ENCODE measurements around the gene GPR68. TPM values are rescaled to one million over a fixed set of nuclear protein-coding genes. Genes with fewer than 3 reads are reported as not detected.
"Not testable (repeated sequence)": the region's sequence is repeated elsewhere in the genome, so short reads cannot be mapped to it uniquely, and the experiment has no call there.

Gene GPR68
- total RNA-seq, 2 experiments from 2014 or later: 0.13 to 0.84 TPM

DNA sequence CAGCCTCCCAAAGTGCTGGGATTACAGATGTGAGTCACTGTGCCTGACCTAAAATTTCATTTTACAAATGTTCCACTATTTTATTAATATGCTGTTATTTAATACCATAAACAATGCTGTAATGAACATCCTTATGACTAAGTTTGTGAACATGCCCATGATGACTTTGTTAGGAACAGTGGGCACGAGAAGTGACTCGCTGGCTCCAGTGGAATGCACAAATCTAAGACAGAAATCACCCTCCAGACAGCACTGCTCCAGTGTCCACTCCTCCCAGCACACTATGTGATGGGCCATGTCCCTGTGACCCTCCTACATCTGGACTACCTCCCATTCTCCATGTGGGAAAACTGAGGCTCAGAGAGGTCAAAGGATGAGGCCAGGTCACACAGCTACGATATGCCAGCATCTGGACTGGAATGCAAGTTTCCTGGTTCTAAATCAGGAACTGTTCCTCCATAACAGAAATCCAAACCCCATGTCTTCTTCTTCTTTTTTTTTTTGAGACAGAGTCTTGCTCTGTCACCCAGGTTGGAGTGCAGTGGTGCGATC, 57.9 kb downstream of the GPR68 start:
- ChIA-PET CTCF (ENCODE audit: unreplicated experiment) (no interaction called here), POLR2A (no interaction called here)
- Histone ChIP-seq H3K79me2 (ENCODE audit: insufficient read depth, low read depth, low read length) (no peaks in the 10 kb centered on the region), H3K27ac (ENCODE audit: low read depth, low read length, poor library complexity, severe bottlenecking) (no peak overlapping the region), H3K36me3 (ENCODE audit: insufficient read depth, low read length) (peaks cover 59% of the 10 kb centered on the region), H3K9me3 (ENCODE audit: low read length) (no peaks in the 10 kb centered on the region), H2AFZ (ENCODE audit: low read length) (no peak overlapping the region), H3K9me2 (ENCODE audit: insufficient read depth, low read length) (no peaks in the 10 kb centered on the region), H3K4me1 (ENCODE audit: insufficient read depth, low read length, poor library complexity, severe bottlenecking) (no peaks in the 10 kb centered on the region), H4K20me1 (ENCODE audit: insufficient read depth, low read length) (no peaks in the 10 kb centered on the region), H3K4me2 (ENCODE audit: low read length) (no peak overlapping the region), H3K4me3 (ENCODE audit: low read depth, low read length, poor library complexity, severe bottlenecking) (no peak overlapping the region)
- no TSS peak for BruUV-seq (replicated peaks)
- no peak for TF ChIP-seq EZH2phosphoT487 (IDR thresholded peaks at IDR 0.05; ENCODE audit: borderline replicate concordance, low read depth, low read length)
- TF ChIP-seq, protein P1, sequence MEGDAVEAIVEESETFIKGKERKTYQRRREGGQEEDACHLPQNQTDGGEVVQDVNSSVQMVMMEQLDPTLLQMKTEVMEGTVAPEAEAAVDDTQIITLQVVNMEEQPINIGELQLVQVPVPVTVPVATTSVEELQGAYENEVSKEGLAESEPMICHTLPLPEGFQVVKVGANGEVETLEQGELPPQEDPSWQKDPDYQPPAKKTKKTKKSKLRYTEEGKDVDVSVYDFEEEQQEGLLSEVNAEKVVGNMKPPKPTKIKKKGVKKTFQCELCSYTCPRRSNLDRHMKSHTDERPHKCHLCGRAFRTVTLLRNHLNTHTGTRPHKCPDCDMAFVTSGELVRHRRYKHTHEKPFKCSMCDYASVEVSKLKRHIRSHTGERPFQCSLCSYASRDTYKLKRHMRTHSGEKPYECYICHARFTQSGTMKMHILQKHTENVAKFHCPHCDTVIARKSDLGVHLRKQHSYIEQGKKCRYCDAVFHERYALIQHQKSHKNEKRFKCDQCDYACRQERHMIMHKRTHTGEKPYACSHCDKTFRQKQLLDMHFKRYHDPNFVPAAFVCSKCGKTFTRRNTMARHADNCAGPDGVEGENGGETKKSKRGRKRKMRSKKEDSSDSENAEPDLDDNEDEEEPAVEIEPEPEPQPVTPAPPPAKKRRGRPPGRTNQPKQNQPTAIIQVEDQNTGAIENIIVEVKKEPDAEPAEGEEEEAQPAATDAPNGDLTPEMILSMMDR (conservative IDR thresholded peaks at IDR 0.05; ENCODE audit: low read length): no peak
- intact Hi-C loops (cut with micrococcal nuclease; ENCODE audit: unreplicated experiment): no loop called here
- no peak for DNase-seq (ENCODE audit: low spot score)

DNA sequence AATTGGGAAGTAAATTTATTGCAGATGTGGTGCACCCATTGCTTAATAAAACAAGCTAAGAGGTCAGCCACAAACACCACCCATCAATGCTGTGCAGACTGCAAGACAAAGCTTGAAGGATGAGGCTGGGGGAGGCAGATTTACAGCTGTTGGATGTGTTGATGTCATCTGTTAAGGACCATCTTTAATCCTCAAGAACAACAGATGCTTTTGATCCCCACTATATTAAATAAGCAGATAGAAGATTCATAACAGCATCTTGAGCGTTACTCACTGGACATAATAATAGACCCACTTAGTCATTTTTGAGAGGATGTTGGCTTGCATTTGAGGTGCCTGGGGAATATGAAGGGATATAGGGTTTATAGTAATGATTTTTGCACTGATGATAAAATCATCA, 58.8 kb downstream of the GPR68 start:
- no peaks in the 10 kb centered on the region for H3K79me2 ChIP-seq (ENCODE audit: insufficient read depth, low read depth, low read length)
- ChIA-PET CTCF (ENCODE audit: unreplicated experiment) (no interaction called here), POLR2A (interaction anchor here (0.6 to 0.7 kb wide), 3 partner anchors 58 to 146 kb away, joined by 3 read pairs; no protein-coding TSS in a partner anchor)
- H3K4me1 ChIP-seq (ENCODE audit: insufficient read depth, low read length, poor library complexity, severe bottlenecking): no peaks in the 10 kb centered on the region
- peaks cover 60% of the 10 kb centered on the region for H3K36me3 ChIP-seq (ENCODE audit: insufficient read depth, low read length)
- H3K27ac ChIP-seq (ENCODE audit: low read depth, low read length, poor library complexity, severe bottlenecking): no peak overlapping the region
- TF ChIP-seq, protein P1 (conservative IDR thresholded peaks at IDR 0.05; ENCODE audit: low read length): no peak
- TF ChIP-seq EZH2phosphoT487 (IDR thresholded peaks at IDR 0.05; ENCODE audit: borderline replicate concordance, low read depth, low read length): no peak
- DNase-seq (ENCODE audit: low spot score): no peak
- H2AFZ ChIP-seq (ENCODE audit: low read length): no peak overlapping the region
- H3K9me3 ChIP-seq (ENCODE audit: low read length): no peaks in the 10 kb centered on the region
- no peak overlapping the region for H3K4me3 ChIP-seq (ENCODE audit: low read depth, low read length, poor library complexity, severe bottlenecking)
- H3K4me2 ChIP-seq (ENCODE audit: low read length): no peak overlapping the region
- intact Hi-C loops (cut with micrococcal nuclease; ENCODE audit: unreplicated experiment): no loop called here
- H3K9me2 ChIP-seq (ENCODE audit: insufficient read depth, low read length): no peaks in the 10 kb centered on the region
- H4K20me1 ChIP-seq (ENCODE audit: insufficient read depth, low read length): no peaks in the 10 kb centered on the region
- no TSS peak for BruUV-seq (replicated peaks)

DNA sequence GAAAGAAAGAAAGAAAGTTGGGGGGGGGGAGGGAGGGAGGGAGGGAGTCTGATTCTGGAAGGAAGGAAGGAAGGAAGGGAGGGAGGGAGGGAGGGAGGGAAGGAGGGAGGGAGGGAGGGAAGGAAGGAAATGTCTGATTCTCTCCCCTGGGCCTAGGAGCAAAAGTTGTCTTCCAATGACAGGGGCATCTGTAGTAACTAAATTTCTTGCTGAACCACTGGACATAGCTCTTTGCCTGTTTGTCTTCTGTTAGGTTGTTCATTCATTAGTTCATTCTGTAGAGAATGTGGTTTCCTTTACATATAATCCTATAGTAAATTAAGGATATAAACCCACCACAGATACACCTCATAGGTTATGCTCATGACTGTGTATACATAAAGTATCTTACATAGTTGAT, 59.9 kb downstream of the GPR68 start:
- Histone ChIP-seq H3K27ac (ENCODE audit: low read depth, low read length, poor library complexity, severe bottlenecking) (no peak overlapping the region), H3K4me3 (ENCODE audit: low read depth, low read length, poor library complexity, severe bottlenecking) (no peak overlapping the region), H3K36me3 (ENCODE audit: insufficient read depth, low read length) (peaks cover 56% of the 10 kb centered on the region), H2AFZ (ENCODE audit: low read length) (no peak overlapping the region), H3K4me1 (ENCODE audit: insufficient read depth, low read length, poor library complexity, severe bottlenecking) (no peaks in the 10 kb centered on the region), H3K9me2 (ENCODE audit: insufficient read depth, low read length) (no peaks in the 10 kb centered on the region), H4K20me1 (ENCODE audit: insufficient read depth, low read length) (no peaks in the 10 kb centered on the region), H3K4me2 (ENCODE audit: low read length) (no peak overlapping the region), H3K79me2 (ENCODE audit: insufficient read depth, low read depth, low read length) (no peaks in the 10 kb centered on the region), H3K9me3 (ENCODE audit: low read length) (no peaks in the 10 kb centered on the region)
- intact Hi-C loops (cut with micrococcal nuclease; ENCODE audit: unreplicated experiment): no loop called here
- ChIA-PET CTCF (ENCODE audit: unreplicated experiment) (no interaction called here), POLR2A (interaction anchor here (0.7 to 1.2 kb wide), 2 partner anchors 94 to 425 kb away, joined by 4 to 10 read pairs; no protein-coding TSS in a partner anchor)
- no peak for DNase-seq (ENCODE audit: low spot score)
- no peak for TF ChIP-seq EZH2phosphoT487 (IDR thresholded peaks at IDR 0.05; ENCODE audit: borderline replicate concordance, low read depth, low read length)
- TF ChIP-seq, protein P1 (conservative IDR thresholded peaks at IDR 0.05; ENCODE audit: low read length): no peak
- no TSS peak for BruUV-seq (replicated peaks)

DNA sequence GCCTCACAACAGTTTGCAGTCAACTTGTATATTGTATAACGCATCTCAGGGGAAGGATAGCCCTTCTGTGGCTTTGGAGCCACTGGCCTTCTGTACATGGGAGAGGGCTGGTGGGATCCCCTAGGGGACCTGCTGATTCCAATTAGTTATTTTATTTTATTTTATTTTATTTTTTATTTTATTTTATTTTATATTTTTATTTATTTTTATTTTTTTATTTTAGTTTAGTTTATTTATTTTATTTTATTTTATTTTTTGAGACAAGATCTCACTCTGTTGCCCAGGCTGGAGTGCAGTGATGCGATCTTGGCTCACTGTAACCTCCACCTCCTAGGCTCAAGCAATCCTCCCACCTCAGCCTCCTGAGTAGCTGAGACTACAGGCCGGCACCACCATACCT, 61.8 kb downstream of the GPR68 start:
- H3K4me1 ChIP-seq (ENCODE audit: insufficient read depth, low read length, poor library complexity, severe bottlenecking); intact Hi-C loops (cut with micrococcal nuclease; ENCODE audit: unreplicated experiment); H4K20me1 ChIP-seq (ENCODE audit: insufficient read depth, low read length); H3K79me2 ChIP-seq (ENCODE audit: insufficient read depth, low read depth, low read length); H3K27ac ChIP-seq (ENCODE audit: low read depth, low read length, poor library complexity, severe bottlenecking); H2AFZ ChIP-seq (ENCODE audit: low read length); H3K9me3 ChIP-seq (ENCODE audit: low read length); H3K9me2 ChIP-seq (ENCODE audit: insufficient read depth, low read length); BruUV-seq (replicated peaks); H3K4me3 ChIP-seq (ENCODE audit: low read depth, low read length, poor library complexity, severe bottlenecking); CTCF ChIA-PET (ENCODE audit: unreplicated experiment); H3K4me2 ChIP-seq (ENCODE audit: low read length); DNase-seq (ENCODE audit: low spot score): not testable (repeated sequence)
- POLR2A ChIA-PET: interaction anchor here (0.6 kb wide), 1 partner anchor 781 kb away, joined by 3 read pairs; no protein-coding TSS in a partner anchor
- H3K36me3 ChIP-seq (ENCODE audit: insufficient read depth, low read length): peaks cover 49% of the 10 kb centered on the region

Measured in OCI-LY7 (cell line).